OCI-LY1 (cell line): ENCODE data around the gene DYNC1I1.

ENCODE experiments used
- CTCF ChIP-seq: fragments of 200-600 bp; sonication (generic), shearing (Covaris generic); IDR thresholded peaks from 2 replicates; pipeline ENCODE4 v1.5.1; 2017; ENCODE audit warnings: mild to moderate bottlenecking, antibody characterized with exemption, low read length, moderate library complexity, mixed read lengths
- EZH2 ChIP-seq: fragments of 200-600 bp; sonication (generic), shearing (Covaris generic); IDR thresholded peaks from 2 replicates; pipeline ENCODE4 v1.8.0; 2017; ENCODE audit warnings: borderline replicate concordance, mixed run types, mild to moderate bottlenecking, antibody characterized with exemption, low read length, moderate library complexity, mixed read lengths

- TF ChIP-seq CTCF, result no peak
- no peak for TF ChIP-seq EZH2
Observed at GRCh38 chr7:95971716-95972115, 199.4 kb downstream of the DYNC1I1 start.
